ENCODE results near the gene CENPW. TPM values are rescaled to one million over a fixed set of nuclear protein-coding genes. Genes with fewer than 3 reads are reported as not detected.

Gene CENPW
- polyA plus RNA-seq, 3 donors = 21.3 to 33.8 (median 28.2) TPM

- DNase-seq = no peak
These were observed 20.1 kb downstream of the CENPW start for GRCh38 chr6:126359936-126360537.

DNA sequence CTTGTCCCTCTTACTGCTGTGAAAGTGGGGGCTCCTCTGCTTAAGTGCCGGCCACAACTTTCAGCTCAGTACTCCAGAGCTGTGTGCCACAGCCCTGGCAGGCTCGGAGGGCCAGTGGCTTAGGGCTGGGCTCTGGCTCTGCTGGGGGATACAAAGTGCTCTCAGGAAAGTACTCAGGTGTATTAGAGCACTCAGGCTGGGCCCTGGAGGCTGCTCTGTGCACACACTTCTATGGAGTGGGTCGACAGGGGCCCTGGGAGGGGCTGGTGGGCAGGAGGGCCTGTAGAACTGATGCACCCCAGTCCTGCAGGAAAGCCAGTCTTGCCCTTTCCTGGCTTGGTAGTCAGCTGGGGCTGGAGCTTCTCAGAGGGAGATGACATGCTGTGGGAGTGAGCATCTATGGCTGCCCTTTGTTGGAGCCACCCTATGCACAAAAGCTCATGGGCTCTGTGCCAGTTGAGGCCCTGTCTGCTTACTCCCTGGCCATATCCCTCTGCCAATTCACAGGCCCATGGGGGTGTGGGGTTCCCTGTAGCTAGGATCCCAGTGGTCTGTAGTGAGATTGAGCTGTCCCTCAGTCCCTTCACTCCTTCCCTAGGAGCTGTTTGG, 22.0 kb downstream of the CENPW start:
- no peak for DNase-seq

DNA sequence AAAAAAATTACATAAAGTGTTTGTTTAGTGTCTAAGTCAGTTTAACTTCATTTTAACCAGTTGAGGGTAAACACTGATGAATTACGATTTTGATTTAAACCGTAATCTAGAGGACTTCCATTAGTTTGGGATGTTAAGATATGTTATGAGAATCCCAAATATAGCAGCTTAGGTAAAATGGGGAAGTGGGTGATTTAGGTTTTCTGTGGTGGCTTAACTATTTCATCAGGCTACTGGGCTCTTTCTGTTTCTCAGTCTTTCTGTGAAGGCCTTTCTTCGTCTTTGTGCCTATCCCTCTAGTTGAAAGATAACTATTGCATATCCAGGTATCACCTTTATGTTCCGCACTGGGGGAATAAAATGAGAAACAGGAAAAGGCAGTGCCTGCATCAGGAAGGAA, 27.9 kb downstream of the CENPW start:
- DNase-seq = no peak

DNA sequence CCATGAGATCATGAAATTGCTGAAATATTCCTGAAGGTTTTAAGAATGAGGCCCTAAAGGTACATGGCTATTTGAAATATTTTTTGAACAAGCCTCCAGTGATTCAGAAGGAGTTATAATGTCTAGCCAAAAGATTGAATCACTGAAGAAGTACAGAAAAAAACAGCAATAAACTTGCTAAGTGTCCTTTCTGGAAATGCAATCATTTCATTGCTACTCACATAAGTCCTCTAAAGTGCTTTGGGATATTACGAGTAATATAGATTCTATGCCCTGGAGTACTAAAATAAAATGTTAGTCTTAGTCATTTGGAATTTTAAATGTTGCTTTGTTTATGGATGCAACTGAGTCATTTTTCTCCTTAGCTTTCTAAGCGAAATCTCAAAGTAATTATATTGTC, 32.7 kb downstream of the CENPW start:
- DNase-seq = no peak

DNA sequence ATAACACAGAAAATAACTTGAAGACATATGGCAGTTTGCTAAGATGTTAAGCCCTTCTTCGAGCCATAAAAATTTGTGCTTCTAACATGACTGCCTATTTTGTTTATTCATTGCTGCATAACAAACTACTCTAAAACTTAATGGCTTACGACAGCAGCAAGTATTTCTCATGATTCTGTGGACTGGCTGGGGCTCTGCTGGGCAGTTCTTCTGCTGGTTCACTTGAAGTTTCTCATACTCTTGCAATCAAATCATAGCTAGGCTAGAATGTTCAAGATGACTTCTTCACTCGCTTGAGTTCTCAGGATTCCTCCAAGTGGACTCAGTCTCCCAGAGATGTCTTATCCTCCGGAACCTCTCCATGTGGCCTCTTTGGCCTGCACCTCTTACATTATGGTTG, 33.4 kb downstream of the CENPW start:
- no peak for DNase-seq

DNA sequence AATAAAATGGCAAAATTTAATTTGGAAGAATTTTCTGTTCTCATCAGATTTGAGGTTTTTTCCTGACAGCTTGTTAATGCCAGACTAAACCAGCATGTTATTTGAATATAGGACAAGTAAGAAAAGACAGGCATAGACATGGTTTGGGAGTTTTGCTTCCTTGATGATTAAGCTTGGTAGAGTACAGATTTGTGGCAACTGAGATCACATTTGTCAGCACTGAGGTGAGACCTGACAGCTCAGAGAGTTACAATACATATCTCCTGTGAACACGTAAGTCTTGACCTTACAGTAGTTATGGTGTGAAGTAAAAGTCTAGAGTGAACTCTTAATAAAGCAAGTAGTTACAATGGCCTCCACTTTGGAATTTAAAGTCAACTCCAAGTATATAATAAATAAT, 34.5 kb downstream of the CENPW start:
- no peak for DNase-seq

DNA sequence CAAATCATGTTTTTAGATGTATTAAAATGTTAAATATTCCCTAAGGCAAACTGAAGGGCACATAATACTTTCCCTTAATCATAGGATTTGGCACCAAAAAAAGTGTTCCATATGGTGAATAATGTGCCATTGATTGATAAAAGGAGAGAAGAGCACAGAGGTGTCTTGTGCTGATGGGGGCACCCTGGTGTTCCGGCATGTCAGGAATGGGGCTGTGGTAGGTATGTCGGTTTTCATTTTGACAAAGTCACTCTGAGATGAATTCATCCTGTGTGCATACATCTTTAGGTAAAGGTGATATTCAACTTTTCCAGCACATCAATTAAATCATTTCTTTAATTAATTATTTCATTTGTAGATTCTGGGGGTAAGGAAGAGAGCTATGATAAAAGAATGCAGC, 36.8 kb downstream of the CENPW start:
- DNase-seq = no peak

DNA sequence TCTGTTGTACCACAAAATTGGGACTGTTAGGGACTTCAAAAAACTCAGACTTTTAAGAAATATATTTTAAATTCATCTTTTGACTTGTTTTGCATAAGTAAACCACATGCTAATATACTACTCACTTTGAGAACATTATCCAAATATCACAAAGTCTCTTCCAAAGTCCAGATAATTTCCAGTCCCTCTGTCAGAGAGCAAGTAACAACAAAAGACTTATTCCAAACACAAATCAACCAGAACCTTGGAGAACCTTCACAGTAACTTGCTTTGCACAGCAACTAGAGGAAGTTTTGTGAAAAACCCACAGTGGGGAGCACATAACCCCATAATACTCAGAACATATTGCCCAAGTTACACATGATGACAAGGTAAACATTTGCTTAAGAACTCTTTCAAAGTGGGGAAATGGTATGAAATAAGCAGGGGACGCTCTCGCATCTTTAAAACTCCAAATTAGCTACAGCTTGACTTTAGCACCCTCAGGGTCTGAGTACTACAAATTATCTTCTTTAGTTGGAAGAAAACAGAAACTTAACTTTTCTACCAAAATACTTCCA, 37.8 kb downstream of the CENPW start:
- DNase-seq = peak; percentile 5

- peak; percentile 22 for DNase-seq
These were observed 40.2 kb downstream of the CENPW start for GRCh38 chr6:126380072-126380583.

DNA sequence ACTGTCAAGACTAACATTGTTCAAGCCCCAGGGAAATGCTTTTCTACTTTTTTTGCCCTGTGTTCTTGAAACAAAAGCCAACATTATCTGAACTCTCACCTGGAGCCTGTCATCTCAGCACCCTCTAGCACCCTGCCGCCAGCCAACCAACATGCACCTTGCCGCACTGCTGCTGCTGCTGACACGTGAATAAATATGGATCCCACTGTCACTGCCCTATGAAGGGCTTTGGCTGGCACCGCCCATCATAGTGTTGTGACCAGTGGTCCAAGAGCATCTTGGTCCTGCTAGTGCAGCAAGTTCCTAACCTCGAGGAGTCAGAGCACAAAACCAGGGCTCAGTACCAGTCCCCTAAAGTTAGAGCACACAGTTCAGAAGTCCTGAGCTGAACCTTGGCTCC, 41.6 kb downstream of the CENPW start:
- DNase-seq = no peak

GRCh38 chr6:126383203-126383602, 43.3 kb downstream of the CENPW start:
- no peak for DNase-seq

- DNase-seq = no peak
These were observed 45.6 kb downstream of the CENPW start for GRCh38 chr6:126385536-126385935.

DNA sequence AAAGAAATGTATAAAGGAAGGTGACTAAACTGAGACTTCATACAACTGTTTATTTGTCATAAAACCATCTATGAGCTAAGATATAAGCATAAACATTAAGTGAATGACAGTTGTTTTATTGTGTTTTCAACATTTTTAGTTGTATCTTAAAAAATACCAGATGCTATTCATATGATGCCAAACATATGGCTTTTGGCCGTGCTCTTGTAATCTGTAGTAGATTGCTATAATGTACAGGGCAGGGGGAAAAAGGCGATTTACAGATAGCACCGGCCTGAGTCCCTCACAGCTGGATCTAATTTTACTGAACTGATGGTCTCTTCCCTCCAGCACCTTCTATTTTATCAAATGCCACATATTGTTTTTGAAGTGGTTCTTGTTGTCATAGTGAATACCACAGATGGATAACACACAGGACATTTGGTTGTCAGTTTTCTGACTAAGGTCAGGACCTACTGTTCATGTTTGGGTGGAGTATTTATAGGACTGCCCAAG, 48.2 kb downstream of the CENPW start:
- peak; percentile 28 for DNase-seq

- no peak for DNase-seq
These were observed 56.2 kb downstream of the CENPW start for GRCh38 chr6:126396131-126396530.

Data from renal pelvis (tissue), 4 donors.